Esophagus squamous epithelium (tissue), 5 donors: ENCODE measurements around the gene CLBA1. TPM values are rescaled to one million over a fixed set of nuclear protein-coding genes. Genes with fewer than 3 reads are reported as not detected.

ENCODE experiments used
- DNase-seq: peaks from one replicate; lab custom pipeline; 2025; lab: John Stamatoyannopoulos, UW
- H3K27ac ChIP-seq, 4 donors: fragments of 200-600 bp; sonication (generic); one replicate each; pipeline ENCODE4 v1.5.1; 2016 to 2019; ENCODE audit warnings: mild to moderate bottlenecking in 1 of 4
- H3K27me3 ChIP-seq, 4 donors: fragments of 200-600 bp; sonication (generic); 1 replicate in 3 of 4; 2 replicates in 1 of 4; pipeline versions ENCODE4 v1.5.1 to v1.6.0; 2017 to 2021; ENCODE audit warnings: antibody characterized with exemption in 1 of 4
- H3K36me3 ChIP-seq, 3 donors: fragments of 200-600 bp; sonication (generic); one replicate each; pipeline ENCODE4 v1.5.1; 2016 to 2019
- H3K4me1 ChIP-seq, 3 donors: fragments of 200-600 bp; sonication (generic); one replicate each; pipeline ENCODE4 v1.5.1; 2017 to 2019
- H3K4me3 ChIP-seq, 4 donors: fragments of 200-600 bp; sonication (generic); 1 replicate in 3 of 4; 2 replicates in 1 of 4; pipeline ENCODE4 v1.5.1; 2016 to 2019; ENCODE audit warnings: mild to moderate bottlenecking in 2 of 4, moderate library complexity in 1 of 4
- H3K9me3 ChIP-seq, 3 donors: fragments of 200-600 bp; sonication (generic); one replicate each; pipeline ENCODE4 v1.5.1; 2016 to 2019
- CTCF ChIP-seq, 6 experiments: fragments of 450-650 bp in 4 of 6; fragments of 200-600 bp in 2 of 6; sonication (generic) in 2 of 6; IDR thresholded peaks; one replicate each; pipeline ENCODE4 v1.5.1; 2016 to 2019; ENCODE audit warnings: antibody characterized with exemption in 6 of 6, mild to moderate bottlenecking in 4 of 6, moderate library complexity in 4 of 6
- POLR2A ChIP-seq, 4 donors: fragments of 450-650 bp; IDR thresholded peaks; one replicate each; pipeline ENCODE4 v1.6.1; 2017; ENCODE audit warnings: antibody characterized with exemption in 4 of 4, mild to moderate bottlenecking in 4 of 4, moderate library complexity in 3 of 4
- WGBS, 2 donors: methylation state at CpG; one replicate each; pipeline ENCODE4 v1.1.5; 2018; 5-methylcytosine and 5-hydroxymethylcytosine counted together
- intact Hi-C: fragments of 100-400 bp; cut with DNase I; formaldehyde crosslinking; loops from one replicate; pipeline ENCODE4 v1.15.0; 2022
- total RNA-seq, 4 donors: library from RNA; depleted of rRNA; stranded (reverse); fragments of >200 nt; gene quantifications; one replicate each; pipeline ENCODE4 v1.1.0, GENCODE V29; 2016
- donor health status: DM: yes; HTN: yes; CAD: no.

Gene CLBA1
- total RNA-seq, 4 donors from 2014 or later = 5.5 to 19.3 (median 7.3) TPM

- no peak overlapping the region for H3K4me3 ChIP-seq
- H3K9me3 ChIP-seq = no peaks in the 10 kb centered on the region
- intact Hi-C loops = no loop called here
- H3K27ac ChIP-seq = peak overlapping the region in 3 of 4 donors; percentile 39 to 88 (median 87)
- DNase-seq = no peak
- WGBS, 2 donors = 70 to 95% methylated on average over 4 of the region's 15 CpGs
- peaks cover 11 to 39% (median 15%) of the 10 kb centered on the region in 3 donors for H3K4me1 ChIP-seq
- no peak for TF ChIP-seq POLR2A (IDR thresholded peaks at IDR 0.05)
- no peak for TF ChIP-seq CTCF (IDR thresholded peaks at IDR 0.05)
- no peaks in the 10 kb centered on the region for H3K27me3 ChIP-seq
- H3K36me3 ChIP-seq = no peaks in the 10 kb centered on the region
Measured at GRCh38 chr14:104984056-104984894, 1.3 kb upstream of the CLBA1 start.

DNA sequence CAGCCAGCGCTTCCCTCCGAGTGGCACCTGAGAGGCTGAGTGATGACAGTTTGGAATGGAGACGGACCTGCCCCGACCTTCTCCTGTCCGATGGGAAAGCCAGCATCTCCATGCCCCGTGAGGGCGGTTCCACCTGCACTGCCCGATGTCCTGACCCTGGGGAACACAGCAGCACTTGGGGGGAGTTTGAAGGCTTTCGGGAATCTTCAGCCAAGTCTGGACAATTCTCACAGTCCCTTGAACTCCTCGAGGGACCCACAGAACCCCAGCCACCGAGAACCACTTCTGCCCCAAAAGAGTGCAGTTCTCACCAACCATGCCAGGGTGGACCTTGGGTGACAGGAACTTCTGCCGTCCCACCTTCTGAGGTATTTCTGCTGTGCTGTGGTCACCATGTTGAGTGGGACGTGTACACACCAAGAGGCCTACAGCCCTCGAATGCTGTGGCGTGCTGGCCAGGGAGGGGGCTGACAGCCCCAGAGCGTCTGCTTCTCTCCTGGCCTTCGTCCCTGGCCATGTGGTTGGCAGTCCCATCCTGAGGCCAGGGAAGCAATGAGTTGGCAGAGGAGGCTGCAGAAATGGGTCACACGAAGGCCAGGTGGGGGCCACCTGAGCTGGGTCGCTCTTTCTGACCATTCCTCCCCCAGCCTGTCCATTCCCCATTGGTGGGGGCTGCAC, 1.0 kb downstream of the CLBA1 start:
- peak overlapping the region; percentile 63 to 99 (median 92) for H3K4me3 ChIP-seq

GRCh38 chr14:104989236-104989950, 3.8 kb downstream of the CLBA1 start:
- DNase-seq = no peak
- no peak overlapping the region for H3K27ac ChIP-seq
- 89 to 100% methylated on average over 5 to 10 of the region's 16 CpGs for WGBS, 2 donors
- H3K27me3 ChIP-seq = no peaks in the 10 kb centered on the region
- H3K36me3 ChIP-seq = peaks cover 0 to 39% (median 5%) of the 10 kb centered on the region in 3 donors
- H3K9me3 ChIP-seq = no peaks in the 10 kb centered on the region
- intact Hi-C loops = no loop called here
- no peak overlapping the region for H3K4me3 ChIP-seq
- TF ChIP-seq CTCF (IDR thresholded peaks at IDR 0.05) = no peak
- TF ChIP-seq POLR2A (IDR thresholded peaks at IDR 0.05) = no peak
- H3K4me1 ChIP-seq = peaks cover 11 to 22% (median 15%) of the 10 kb centered on the region in 3 donors

More for the DNA sequence above, 1.0 kb downstream of the CLBA1 start:
- peak overlapping the region in 3 of 4 donors; percentile 87 to 88 (median 87) for H3K27ac ChIP-seq
- H3K4me1 ChIP-seq = peaks cover 11 to 25% (median 15%) of the 10 kb centered on the region in 3 donors
- TF ChIP-seq CTCF (IDR thresholded peaks at IDR 0.05) (no peak), POLR2A (IDR thresholded peaks at IDR 0.05) (no peak)
- no peak for DNase-seq
- intact Hi-C loops = no loop called here
- WGBS, 2 donors = 39 to 42% methylated on average over 6 to 9 of the region's 19 CpGs
- H3K27me3 ChIP-seq = no peaks in the 10 kb centered on the region
- peaks cover 0 to 11% (median 0%) of the 10 kb centered on the region in 3 donors for H3K36me3 ChIP-seq
- H3K9me3 ChIP-seq = no peaks in the 10 kb centered on the region

DNA sequence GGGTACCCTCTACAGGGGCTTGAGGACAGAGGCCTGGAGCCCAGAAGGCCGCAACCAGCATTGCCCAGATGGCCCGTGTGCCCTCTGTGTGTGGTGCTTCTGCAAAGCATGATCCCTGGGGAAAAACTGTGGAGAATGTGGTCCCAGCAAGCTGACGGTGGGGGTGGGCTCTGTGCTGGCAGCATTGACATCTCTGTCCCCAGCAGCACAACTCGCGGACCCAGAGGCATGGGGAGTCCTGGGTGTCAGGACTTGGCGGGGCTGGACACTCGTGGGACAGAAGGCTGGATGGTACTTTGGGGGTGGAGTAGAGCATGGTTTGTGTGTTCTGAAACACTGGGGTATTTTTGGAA, 4.3 kb downstream of the CLBA1 start:
- no peak for TF ChIP-seq POLR2A (IDR thresholded peaks at IDR 0.05)
- TF ChIP-seq CTCF (IDR thresholded peaks at IDR 0.05) = no peak

More for the DNA sequence above, 4.3 kb downstream of the CLBA1 start:
- H3K9me3 ChIP-seq = no peaks in the 10 kb centered on the region
- intact Hi-C loops = no loop called here
- H3K4me1 ChIP-seq = peaks cover 11 to 19% (median 15%) of the 10 kb centered on the region in 3 donors
- H3K36me3 ChIP-seq = peaks cover 0 to 44% (median 5%) of the 10 kb centered on the region in 3 donors
- no peak overlapping the region for H3K27ac ChIP-seq
- DNase-seq = no peak
- WGBS, 2 donors = 91 to 96% methylated on average over 4 of the region's 7 CpGs
- no peaks in the 10 kb centered on the region for H3K27me3 ChIP-seq
- no peak overlapping the region for H3K4me3 ChIP-seq
